Kidney (tissue), 14 donors: Measurements from ENCODE around the gene GLT8D1. TPM values are rescaled to one million over a fixed set of nuclear protein-coding genes. Genes with fewer than 3 reads are reported as not detected.
A peak's percentile ranks its signal among the peaks of the same experiment; 100 is the strongest.

Source experiments
- DNase-seq, 5 donors: peaks; one replicate each; pipeline ENCODE4 v3.0.0-alpha.2; 2013 to 2020
- FAIRE-seq: peaks from 2 replicates; lab custom pipeline; 2012; peaks lifted over from hg19 to GRCh38; lab: Jason Lieb, UNC
- H3K27ac ChIP-seq, 2 donors: one replicate each; pipeline ENCODE4 v1.7.0; 2013; ENCODE audit warnings: low read depth in 2 of 2, low read length in 2 of 2, inconsistent platforms in 1 of 2
- H3K27me3 ChIP-seq: one replicate; pipeline ENCODE4 v1.7.1; 2013; ENCODE audit warnings: low read length, inconsistent platforms; ENCODE audit not compliant: control insufficient read depth, insufficient read depth
- H3K36me3 ChIP-seq, 3 donors: one replicate each; pipeline versions ENCODE4 v1.7.0 to v1.7.1; 2013; ENCODE audit warnings: low read length in 3 of 3, control low read depth in 1 of 3, inconsistent platforms in 1 of 3; ENCODE audit not compliant: insufficient read depth in 3 of 3, control insufficient read depth in 2 of 3
- H3K4me1 ChIP-seq, 3 donors: one replicate each; pipeline versions ENCODE4 v1.7.0 to v1.7.1; 2013; ENCODE audit warnings: low read length in 3 of 3, inconsistent platforms in 1 of 3, low read depth in 1 of 3; ENCODE audit not compliant: control insufficient read depth in 2 of 3, insufficient read depth in 2 of 3
- H3K4me3 ChIP-seq, 3 donors: one replicate each; pipeline versions ENCODE4 v1.7.0 to v1.8.1; 2013; ENCODE audit warnings: low read length in 3 of 3, control low read depth in 1 of 3, inconsistent platforms in 1 of 3
- H3K9ac ChIP-seq, 3 donors: one replicate each; pipeline versions ENCODE4 v1.7.0 to v1.7.1; 2013; ENCODE audit warnings: low read length in 3 of 3, control low read depth in 1 of 3, inconsistent platforms in 1 of 3
- H3K9me3 ChIP-seq, 3 donors: one replicate each; pipeline versions ENCODE4 v1.7.0 to v1.7.1; 2013; ENCODE audit warnings: low read length in 3 of 3, control low read depth in 1 of 3, inconsistent platforms in 1 of 3; ENCODE audit not compliant: control insufficient read depth in 2 of 3, insufficient read depth in 1 of 3
- CTCF ChIP-seq: IDR thresholded peaks from 3 replicates; pipeline ENCODE4 v1.5.1; 2012; ENCODE audit warnings: mild to moderate bottlenecking, moderate library complexity, borderline replicate concordance; ENCODE audit not compliant: insufficient read depth; ENCODE audit errors: extremely low read depth
- intact Hi-C: fragments of 100-400 bp; cut with DNase I; formaldehyde crosslinking; loops from one replicate; pipeline ENCODE4 v1.11.1; 2022
- polyA plus RNA-seq: library from polyadenylated mRNA; stranded (reverse); fragments of 350-450 nt; fragmentation: Illumina TruSeq; extraction: RNeasy Lipid Tissue Mini Kit (QIAGEN cat#74804); gene quantifications from one replicate; pipeline ENCODE4 v1.2.3, GENCODE V29; 2014; ENCODE audit warnings: low read depth, low replicate concordance; ENCODE audit not compliant: insufficient read depth
- total RNA-seq: library from RNA; stranded (reverse); fragmentation: NEBNext Ultra II Directional; extraction: Animal tissue kit (Norgen Biotek cat#: 25700); gene quantifications from one replicate; pipeline ENCODE4 v1.2.1, GENCODE V29; 2021
- donor health status: control.
- donor health status: control.
- donor health status: control.
- donor health status: control.
- donor health status: control.
- donor health status: DM: yes; HTN: yes; CAD: no.
- donor health status: Normal renal cell carcinoma (clear cell type).

Gene GLT8D1
- total and polyA plus RNA-seq, 2 donors from 2014 or later: 60.4 to 62.1 TPM

GRCh38 chr3:52685709-52686691 is 19.6 kb downstream of the GLT8D1 start, which contains the start of the genes GNL3 and PBRM1:
GNL3 (plus strand) TSS chr3:52686032; CDS start chr3:52686093, 61 bp downstream.
PBRM1 (minus strand) TSS chr3:52685913.
- no peaks in the 10 kb centered on the region for H3K27me3 ChIP-seq
- H3K4me1 ChIP-seq: peaks cover 4 to 28% (median 20%) of the 10 kb centered on the region in 3 donors
- no peaks in the 10 kb centered on the region for H3K9me3 ChIP-seq
- DNase-seq (peak; percentile 95 to 99 (median 97)), FAIRE-seq (no peak)
- no peak for TF ChIP-seq CTCF
- peak within 1 kb of the TSS; percentile 84 to 89 (median 85) for H3K9ac ChIP-seq
- intact Hi-C loops: no loop called here
- H3K4me3 ChIP-seq: peak within 1 kb of the TSS; percentile 93 to 94 (median 93)
- peaks cover 27 to 37% (median 29%) of the 10 kb centered on the region in 3 donors for H3K36me3 ChIP-seq
- H3K27ac ChIP-seq: peak within 1 kb of the TSS; percentile 96 to 98

GRCh38 chr3:52685285-52685708 is 20.3 kb downstream of the GLT8D1 start:
- DNase-seq (peak; percentile 82 to 92 (median 88)), FAIRE-seq (no peak)
- no peak for TF ChIP-seq CTCF
- Histone ChIP-seq H3K9ac (peak overlapping the region; percentile 84 to 89 (median 85)), H3K27me3 (no peaks in the 10 kb centered on the region), H3K4me3 (peak overlapping the region; percentile 90 to 93 (median 93)), H3K36me3 (peaks cover 24 to 31% (median 25%) of the 10 kb centered on the region in 3 donors), H3K4me1 (peaks cover 4 to 28% (median 20%) of the 10 kb centered on the region in 3 donors), H3K9me3 (no peaks in the 10 kb centered on the region), H3K27ac (peak overlapping the region; percentile 96 to 98)
- intact Hi-C loops: no loop called here

GRCh38 chr3:52684184-52684583 is 21.4 kb downstream of the GLT8D1 start:
- no peak overlapping the region for H3K9ac ChIP-seq
- peaks cover 16 to 31% (median 21%) of the 10 kb centered on the region in 3 donors for H3K36me3 ChIP-seq
- peaks cover 4 to 28% (median 22%) of the 10 kb centered on the region in 3 donors for H3K4me1 ChIP-seq
- H3K27me3 ChIP-seq: no peaks in the 10 kb centered on the region
- TF ChIP-seq CTCF: no peak
- intact Hi-C loops: no loop called here
- DNase-seq (no peak), FAIRE-seq (no peak)
- no peak overlapping the region for H3K27ac ChIP-seq
- H3K9me3 ChIP-seq: no peaks in the 10 kb centered on the region
- peak overlapping the region in 2 of 3 donors; percentile 90 to 93 for H3K4me3 ChIP-seq
